AG08395 (cell line): Measurements from ENCODE around the gene CFAP410.

ENCODE experiments used
- DNase-seq: peaks from one replicate; pipeline ENCODE4 v3.0.0; 2012; ENCODE audit warnings: mixed read lengths, low spot score

The CFAP410 gene

GRCh38 chr21:44298301-44298700 lies 40.9 kb downstream of the CFAP410 start:
- no peak for DNase-seq

GRCh38 chr21:44297525-44298290 lies 41.5 kb downstream of the CFAP410 start:
- DNase-seq: peak; percentile 95

DNA sequence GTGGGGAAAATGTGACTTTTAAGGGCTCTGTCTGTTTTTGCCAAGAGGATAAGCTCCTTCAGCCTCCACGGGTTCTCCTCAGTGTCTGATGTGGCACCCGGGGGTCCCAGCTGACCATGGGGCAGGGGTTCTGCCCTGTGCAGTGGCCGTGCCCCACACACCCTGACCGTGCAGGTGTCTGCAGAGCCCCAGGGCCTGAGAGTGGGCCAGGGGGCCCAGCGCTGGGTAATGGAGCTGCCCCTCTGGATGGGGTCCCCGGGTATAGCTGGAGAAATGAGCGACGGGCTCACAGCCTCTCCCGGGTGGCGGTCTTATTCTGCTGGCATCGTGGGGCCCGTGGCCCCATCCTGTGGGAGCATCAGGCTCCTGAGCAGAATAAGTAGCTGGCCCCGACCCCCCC lies 42.3 kb downstream of the CFAP410 start:
- DNase-seq: no peak

- DNase-seq: no peak
Measured at GRCh38 chr21:44296103-44296519, 43.1 kb downstream of the CFAP410 start.

GRCh38 chr21:44295646-44296045 lies 43.5 kb downstream of the CFAP410 start:
- DNase-seq: no peak

- no peak for DNase-seq
Measured at GRCh38 chr21:44295163-44295573, 44.0 kb downstream of the CFAP410 start.

GRCh38 chr21:44294391-44295162 lies 44.6 kb downstream of the CFAP410 start:
- DNase-seq: peak; percentile 53

- DNase-seq: no peak
Measured at GRCh38 chr21:44293551-44294231, 45.5 kb downstream of the CFAP410 start.

- DNase-seq: no peak
Measured at GRCh38 chr21:44292812-44293195, 46.4 kb downstream of the CFAP410 start.

GRCh38 chr21:44291936-44292811 lies 47.0 kb downstream of the CFAP410 start:
- no peak for DNase-seq

DNA sequence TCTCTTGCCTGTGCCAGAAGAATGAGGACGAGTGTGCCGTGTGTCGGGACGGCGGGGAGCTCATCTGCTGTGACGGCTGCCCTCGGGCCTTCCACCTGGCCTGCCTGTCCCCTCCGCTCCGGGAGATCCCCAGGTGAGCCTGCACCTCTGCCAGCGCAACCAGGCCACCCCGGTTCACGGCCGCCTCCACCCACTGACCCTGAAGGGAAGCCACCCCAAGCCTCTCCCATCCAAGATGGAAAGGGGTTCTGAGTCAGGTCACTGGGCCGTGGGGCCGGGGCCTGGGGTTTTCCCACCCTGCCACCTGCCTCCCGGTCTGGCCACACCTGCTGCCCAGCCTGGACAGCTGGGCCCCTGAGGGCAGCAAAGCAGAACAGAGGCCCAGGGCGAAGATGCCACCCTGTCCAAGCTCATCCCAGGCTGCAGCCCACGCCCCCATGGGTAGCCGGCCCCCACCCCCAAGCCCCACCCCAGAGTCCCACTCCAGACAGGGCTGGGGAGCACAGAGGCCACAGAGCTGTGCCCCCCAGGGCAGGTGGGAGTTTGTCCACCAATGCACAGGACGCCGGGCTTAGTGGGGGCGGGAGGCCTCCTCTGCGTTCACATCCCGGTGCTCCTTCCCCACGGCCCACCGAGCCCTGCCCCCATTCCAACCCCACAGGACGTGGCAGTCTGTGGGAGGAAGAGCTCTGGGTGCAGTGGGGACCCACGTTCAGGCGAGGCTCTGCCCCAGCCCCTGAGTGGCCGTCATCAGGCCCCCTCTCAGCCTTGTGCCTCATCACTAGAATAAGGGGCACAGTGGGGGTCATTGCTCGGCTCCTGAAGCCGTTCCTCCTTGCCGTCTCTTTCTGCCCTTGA lies 47.9 kb downstream of the CFAP410 start:
- DNase-seq: no peak

GRCh38 chr21:44290327-44291077 lies 48.7 kb downstream of the CFAP410 start:
- no peak for DNase-seq

- DNase-seq: no peak
Measured at GRCh38 chr21:44289381-44290010, 49.7 kb downstream of the CFAP410 start.

DNA sequence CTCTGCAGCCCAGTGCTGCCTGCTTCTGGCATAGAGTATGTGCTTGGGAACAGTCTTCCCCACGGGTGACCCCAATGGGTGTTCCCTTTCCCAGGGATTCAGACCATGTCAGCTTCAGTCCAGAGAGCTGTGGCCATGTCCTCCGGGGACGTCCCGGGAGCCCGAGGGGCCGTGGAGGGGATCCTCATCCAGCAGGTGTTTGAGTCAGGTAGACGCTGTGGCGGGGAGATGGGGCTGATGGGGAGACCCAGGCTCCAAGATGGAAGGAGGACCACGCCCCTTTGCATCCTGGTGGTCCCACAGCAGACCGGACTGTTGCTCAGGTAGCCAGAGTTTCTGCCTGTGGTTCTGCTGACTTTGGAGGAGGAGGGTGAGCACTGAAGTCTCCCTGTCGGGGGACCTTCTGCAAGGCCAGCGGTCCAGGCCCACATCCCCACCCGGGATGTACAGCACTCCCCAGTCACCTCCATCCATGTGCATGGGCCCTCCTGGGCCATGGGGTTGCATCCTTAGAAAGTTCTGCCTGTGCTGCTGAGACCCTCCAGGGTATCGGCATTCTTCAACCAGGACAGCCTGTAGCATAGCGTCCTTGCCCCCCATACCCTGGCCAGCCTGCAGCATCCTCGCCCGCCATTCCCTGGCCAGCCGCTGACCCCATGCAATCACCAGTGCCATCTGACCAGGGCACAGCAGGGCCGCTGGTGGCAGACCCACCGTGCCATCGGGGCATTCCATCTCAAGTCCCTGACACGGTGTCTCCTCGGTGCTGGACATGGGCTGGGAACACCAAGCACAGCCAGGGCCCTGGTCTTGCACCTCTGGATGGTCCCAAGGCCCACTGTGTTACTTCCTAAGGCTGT lies 50.7 kb downstream of the CFAP410 start:
- DNase-seq: no peak

GRCh38 chr21:44286716-44287632 lies 52.2 kb downstream of the CFAP410 start:
- DNase-seq: no peak

- no peak for DNase-seq
Measured at GRCh38 chr21:44286086-44286715, 53.0 kb downstream of the CFAP410 start.
